GM10266 (cell line): ENCODE measurements around the gene DSPP.

ENCODE experiments used
- DNase-seq: peaks from one replicate; pipeline ENCODE4 v3.0.0; 2012; ENCODE audit errors: extremely low spot score
- CTCF ChIP-seq: IDR thresholded peaks from 2 replicates; pipeline ENCODE4 v1.5.1; 2012; ENCODE audit warnings: mild to moderate bottlenecking, low read depth; ENCODE audit not compliant: control insufficient read depth, insufficient read depth; ENCODE audit errors: missing control alignments

The DSPP gene

GRCh38 chr4:87624698-87625097, 16.4 kb downstream of the DSPP start:
- no peak for DNase-seq
- TF ChIP-seq CTCF = no peak

- DNase-seq = no peak
- TF ChIP-seq CTCF = no peak
These were observed 23.3 kb downstream of the DSPP start for GRCh38 chr4:87631668-87632067.

- no peak for DNase-seq
- no peak for TF ChIP-seq CTCF
These were observed 24.1 kb downstream of the DSPP start for GRCh38 chr4:87632469-87632868.

GRCh38 chr4:87633243-87633642, 24.9 kb downstream of the DSPP start:
- no peak for DNase-seq
- TF ChIP-seq CTCF = no peak

GRCh38 chr4:87644286-87644685, 36.0 kb downstream of the DSPP start:
- TF ChIP-seq CTCF = no peak

GRCh38 chr4:87649980-87650379, 41.7 kb downstream of the DSPP start, which contains the start of gene DMP1:
Gene DMP1 (plus strand): TSS chr4:87650280. CDS start chr4:87656493, 6,213 bp downstream.
- no peak for TF ChIP-seq CTCF
- DNase-seq = no peak

More at GRCh38 chr4:87644286-87644685, 36.0 kb downstream of the DSPP start:
- no peak for DNase-seq

GRCh38 chr4:87650938-87651337, 42.6 kb downstream of the DSPP start:
- DNase-seq = no peak
- TF ChIP-seq CTCF = no peak

- DNase-seq = no peak
These were observed 43.6 kb downstream of the DSPP start for GRCh38 chr4:87651941-87652340.

More at GRCh38 chr4:87651941-87652340, 43.6 kb downstream of the DSPP start:
- no peak for TF ChIP-seq CTCF
